ENCODE data around the gene HCCS.

Gene HCCS

DNA sequence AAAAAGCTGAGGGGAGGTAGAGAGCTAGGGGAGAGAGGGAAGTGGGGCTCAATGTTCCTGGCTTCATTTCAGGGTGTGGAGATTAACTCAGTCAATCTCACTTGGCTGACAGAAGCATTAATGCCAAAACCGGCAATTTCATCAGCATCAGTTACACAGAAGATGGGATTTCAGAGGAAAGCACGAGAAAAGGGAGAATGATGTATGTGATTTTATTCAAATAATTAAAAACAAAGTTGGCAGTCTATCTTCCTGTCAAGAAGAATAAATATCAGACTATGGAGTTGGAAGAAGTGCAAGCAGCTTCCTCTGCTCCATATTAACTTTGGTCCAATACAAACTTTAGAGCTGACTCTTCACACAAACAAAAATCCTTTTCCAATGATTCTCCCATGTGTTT is 29.6 kb upstream of the HCCS start:
- no peak for DNase-seq (ENCODE audit: low read depth)
- H3K4me3 ChIP-seq (ENCODE audit: low read length), result no peak overlapping the region
- TF ChIP-seq CTCF (IDR thresholded peaks at IDR 0.05; ENCODE audit: insufficient read depth, low read depth, low read length, missing control alignments), result no peak

DNA sequence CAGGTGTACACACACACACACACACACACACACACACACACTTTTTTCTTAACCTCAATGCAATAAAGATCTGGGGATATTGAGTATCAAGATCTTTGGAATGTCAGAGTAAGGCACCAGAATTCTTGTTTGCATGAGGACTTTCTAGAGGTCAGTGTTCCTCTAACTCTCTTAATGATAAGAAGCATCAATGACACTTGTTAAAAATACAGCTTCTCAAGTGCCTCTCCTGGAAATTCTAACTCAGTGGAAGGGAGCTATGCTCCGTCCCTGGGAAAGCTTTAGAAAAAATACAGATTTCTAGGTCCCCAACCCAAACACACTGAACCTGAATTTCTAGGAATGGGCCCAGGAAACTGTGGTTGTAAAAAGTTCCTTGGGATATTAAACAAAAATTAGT is 25.8 kb upstream of the HCCS start:
- no peak for TF ChIP-seq CTCF (IDR thresholded peaks at IDR 0.05; ENCODE audit: insufficient read depth, low read depth, low read length, missing control alignments)
- no peak overlapping the region for H3K4me3 ChIP-seq (ENCODE audit: low read length)
- no peak for DNase-seq (ENCODE audit: low read depth)

DNA sequence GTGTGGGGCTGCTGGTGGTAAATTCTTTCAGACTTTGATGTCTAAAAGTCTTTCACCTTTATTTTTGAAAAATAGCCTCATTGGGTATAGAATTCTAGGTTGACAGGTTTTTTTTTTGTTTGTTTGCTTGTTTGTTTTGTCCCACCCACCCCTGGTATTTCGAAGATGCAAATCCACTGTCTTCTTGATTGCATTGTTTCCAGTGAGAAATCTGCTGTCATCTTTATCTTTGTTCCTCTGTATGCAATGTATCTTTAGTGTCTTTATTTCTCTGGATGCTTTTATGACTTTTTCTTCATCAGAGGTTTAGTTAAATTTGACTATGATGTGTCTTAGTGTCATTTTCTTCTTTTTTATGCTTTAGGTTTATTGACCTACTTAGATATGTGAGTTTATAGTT is 21.3 kb upstream of the HCCS start:
- DNase-seq (ENCODE audit: low read depth), result no peak
- no peak overlapping the region for H3K4me3 ChIP-seq (ENCODE audit: low read length)
- no peak for TF ChIP-seq CTCF (IDR thresholded peaks at IDR 0.05; ENCODE audit: insufficient read depth, low read depth, low read length, missing control alignments)

- H3K4me3 ChIP-seq (ENCODE audit: low read length), result no peak overlapping the region
- no peak for TF ChIP-seq CTCF (IDR thresholded peaks at IDR 0.05; ENCODE audit: insufficient read depth, low read depth, low read length, missing control alignments)
- no peak for DNase-seq (ENCODE audit: low read depth)
Observed at GRCh38 chrX:11097933-11098332, 13.2 kb upstream of the HCCS start.

DNA sequence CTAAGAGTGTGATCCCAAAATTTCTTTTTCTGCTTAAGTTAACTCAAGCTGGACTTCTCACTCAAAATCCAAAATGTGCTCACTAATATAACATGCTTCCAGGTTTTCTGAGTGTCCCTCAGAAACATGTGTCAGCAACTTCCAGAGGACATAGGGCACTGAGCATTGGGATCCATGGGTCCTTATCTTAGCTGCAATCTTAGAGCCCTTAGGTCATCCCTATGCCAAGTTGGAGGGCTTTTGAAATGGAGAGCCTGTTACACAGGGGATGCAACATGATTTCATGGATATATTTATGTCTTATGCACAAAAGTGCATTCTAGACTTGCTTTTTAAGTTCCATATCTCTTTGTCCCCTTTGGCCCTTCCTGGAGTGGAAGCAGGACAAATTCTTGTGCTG is 11.7 kb upstream of the HCCS start:
- H3K4me3 ChIP-seq (ENCODE audit: low read length), result no peak overlapping the region
- no peak for DNase-seq (ENCODE audit: low read depth)
- TF ChIP-seq CTCF (IDR thresholded peaks at IDR 0.05; ENCODE audit: insufficient read depth, low read depth, low read length, missing control alignments), result no peak

DNA sequence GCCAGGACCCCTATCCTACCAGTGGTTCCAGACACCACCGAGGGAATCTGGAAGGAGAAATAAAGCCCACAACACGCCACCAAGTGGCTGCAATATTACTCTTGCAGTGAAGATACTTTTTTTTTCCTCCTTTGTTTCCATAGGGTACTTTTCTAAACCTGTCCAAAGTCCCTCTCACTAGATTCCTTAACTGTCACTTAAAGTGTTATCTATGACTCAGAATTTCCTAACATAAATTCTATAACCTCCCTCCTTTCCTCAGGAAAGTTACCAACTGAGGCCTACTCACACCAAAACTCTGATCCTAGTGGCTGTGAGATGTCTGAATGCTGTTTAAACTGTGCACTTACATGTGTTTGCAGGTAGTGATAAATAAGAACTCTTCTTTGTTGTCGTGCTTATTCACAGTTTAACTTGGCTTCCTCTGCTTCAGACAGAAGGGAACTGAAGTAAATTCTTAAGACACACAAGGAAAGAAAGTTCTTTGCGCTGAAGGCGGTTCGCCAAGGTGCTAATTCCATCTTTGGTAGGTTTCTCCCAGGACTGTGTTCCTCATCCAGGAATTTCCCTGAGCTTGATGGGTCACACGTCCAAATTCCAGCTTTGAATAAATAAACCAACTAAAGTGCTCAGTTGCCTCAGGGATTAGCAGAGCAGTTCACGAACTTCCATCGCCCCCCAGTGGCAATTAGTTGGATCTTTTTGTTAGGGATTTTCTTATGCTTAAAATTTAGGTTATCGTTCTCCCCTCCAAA is 10.7 kb upstream of the HCCS start:
- no peak overlapping the region for H3K4me3 ChIP-seq (ENCODE audit: low read length)
- TF ChIP-seq CTCF (IDR thresholded peaks at IDR 0.05; ENCODE audit: insufficient read depth, low read depth, low read length, missing control alignments), result peak; percentile 47
- peak; percentile 75 for DNase-seq (ENCODE audit: low read depth)

GRCh38 chrX:11103006-11103405 is 8.1 kb upstream of the HCCS start:
- no peak for DNase-seq (ENCODE audit: low read depth)
- no peak overlapping the region for H3K4me3 ChIP-seq (ENCODE audit: low read length)
- TF ChIP-seq CTCF (IDR thresholded peaks at IDR 0.05; ENCODE audit: insufficient read depth, low read depth, low read length, missing control alignments), result no peak
